Nephron progenitor cell (in vitro differentiated cells): ENCODE data around the gene SLC38A11.
"Not testable (repeated sequence)": the region's sequence is repeated elsewhere in the genome, so short reads cannot be mapped to it uniquely, and the experiment has no call there.

Experiments used
- DNase-seq: peaks from one replicate; pipeline ENCODE4 v3.0.0; 2021
- H3K27ac Mint-ChIP-seq: 2 replicates; pipeline ENCODE4 v1.8.0; 2021; ENCODE audit warnings: mild to moderate bottlenecking, moderate library complexity, mixed read lengths
- H3K27me3 Mint-ChIP-seq: 2 replicates; pipeline ENCODE4 v1.8.0; 2021; ENCODE audit warnings: mild to moderate bottlenecking, low read depth, mixed read lengths; ENCODE audit not compliant: poor library complexity
- H3K36me3 Mint-ChIP-seq: 2 replicates; pipeline ENCODE4 v1.8.0; 2021; ENCODE audit warnings: low read depth, mixed read lengths
- H3K4me1 Mint-ChIP-seq: 2 replicates; pipeline ENCODE4 v1.8.0; 2021; ENCODE audit warnings: mixed read lengths
- H3K4me3 Mint-ChIP-seq: 2 replicates; pipeline ENCODE4 v1.8.0; 2021; ENCODE audit warnings: mild to moderate bottlenecking, moderate library complexity, mixed read lengths
- H3K9me3 Mint-ChIP-seq: 2 replicates; pipeline ENCODE4 v1.8.0; 2021; ENCODE audit warnings: mild to moderate bottlenecking, moderate library complexity, mixed read lengths
- CTCF ChIP-seq: fragments of 200-600 bp; sonication (generic); IDR thresholded peaks from 2 replicates; pipeline ENCODE4 v1.5.0; 2021; ENCODE audit warnings: antibody characterized with exemption

SLC38A11 gene

DNA sequence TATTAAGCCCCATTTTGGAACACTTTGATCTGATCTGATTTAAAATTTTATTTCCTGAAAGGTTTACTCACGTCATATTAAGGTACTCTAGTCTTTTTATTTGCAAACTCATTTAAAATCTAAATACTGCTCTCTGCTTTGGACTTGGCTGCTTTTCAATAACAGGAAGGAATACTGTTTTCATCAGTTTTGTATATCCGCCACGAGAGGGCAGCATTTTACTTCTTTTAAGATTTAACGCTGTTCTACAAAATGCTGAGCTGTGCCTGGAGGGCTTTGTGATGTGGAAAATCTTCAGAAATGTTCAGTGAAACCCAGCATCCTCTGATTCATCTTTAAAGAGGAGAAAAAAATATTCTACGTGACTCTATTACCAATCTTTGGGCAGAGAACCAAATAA, 37.5 kb upstream of the SLC38A11 start:
- peak; percentile 50 for DNase-seq
- peak; percentile 52 for TF ChIP-seq CTCF
- H3K4me3 Mint-ChIP-seq, result no peak overlapping the region
- peaks cover 5% of the 10 kb centered on the region for H3K27me3 Mint-ChIP-seq
- no peaks in the 10 kb centered on the region for H3K36me3 Mint-ChIP-seq
- H3K9me3 Mint-ChIP-seq, result peaks cover 6% of the 10 kb centered on the region
- H3K4me1 Mint-ChIP-seq, result peaks cover 8% of the 10 kb centered on the region
- no peak overlapping the region for H3K27ac Mint-ChIP-seq

- H3K27ac Mint-ChIP-seq, H3K4me3 Mint-ChIP-seq, H3K9me3 Mint-ChIP-seq, H3K27me3 Mint-ChIP-seq, H3K36me3 Mint-ChIP-seq, H3K4me1 Mint-ChIP-seq, DNase-seq: not testable (repeated sequence)
These were observed 36.7 kb upstream of the SLC38A11 start for GRCh38 chr2:164992093-164992454.

DNA sequence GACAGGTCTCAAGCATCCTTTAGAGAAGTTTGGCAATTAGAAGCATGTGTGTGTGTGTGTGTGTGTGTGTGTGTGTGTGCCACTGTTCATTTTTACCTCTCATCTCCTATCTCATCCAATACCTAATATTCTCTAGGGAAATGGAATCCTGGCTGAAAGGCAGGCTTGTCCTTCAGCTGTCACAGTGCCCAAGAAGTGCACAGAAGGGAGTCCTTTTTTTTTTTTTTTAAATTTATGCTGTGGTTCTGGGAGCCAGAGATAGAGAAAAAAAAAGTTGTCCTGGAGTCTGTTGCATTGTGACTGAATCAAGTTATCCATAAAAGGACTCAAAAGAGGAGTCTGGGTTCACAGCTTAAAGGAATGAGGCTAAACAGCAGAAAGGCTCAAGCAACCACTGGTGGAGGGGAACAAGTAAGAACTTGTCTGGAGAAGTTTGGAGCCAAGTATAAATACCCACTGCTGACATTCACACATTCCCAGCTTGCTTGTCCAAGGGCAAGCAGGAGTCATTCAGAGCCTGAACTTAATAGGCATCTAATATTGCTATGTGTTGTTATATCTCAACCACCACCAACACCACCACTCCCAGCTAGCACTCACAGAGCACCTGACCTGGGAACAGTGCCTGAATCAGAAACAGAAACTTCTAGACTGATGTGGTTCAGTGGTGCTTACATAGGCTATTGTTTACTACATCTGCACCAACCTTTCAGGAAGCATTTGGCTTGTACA, 36.2 kb upstream of the SLC38A11 start:
- not testable (repeated sequence) for H3K27ac Mint-ChIP-seq, DNase-seq, H3K27me3 Mint-ChIP-seq, H3K36me3 Mint-ChIP-seq, H3K4me3 Mint-ChIP-seq, H3K9me3 Mint-ChIP-seq, H3K4me1 Mint-ChIP-seq

GRCh38 chr2:164990953-164991352, 35.6 kb upstream of the SLC38A11 start:
- H3K4me1 Mint-ChIP-seq, H3K27me3 Mint-ChIP-seq, H3K27ac Mint-ChIP-seq, DNase-seq, H3K4me3 Mint-ChIP-seq, H3K9me3 Mint-ChIP-seq, H3K36me3 Mint-ChIP-seq: not testable (repeated sequence)

DNA sequence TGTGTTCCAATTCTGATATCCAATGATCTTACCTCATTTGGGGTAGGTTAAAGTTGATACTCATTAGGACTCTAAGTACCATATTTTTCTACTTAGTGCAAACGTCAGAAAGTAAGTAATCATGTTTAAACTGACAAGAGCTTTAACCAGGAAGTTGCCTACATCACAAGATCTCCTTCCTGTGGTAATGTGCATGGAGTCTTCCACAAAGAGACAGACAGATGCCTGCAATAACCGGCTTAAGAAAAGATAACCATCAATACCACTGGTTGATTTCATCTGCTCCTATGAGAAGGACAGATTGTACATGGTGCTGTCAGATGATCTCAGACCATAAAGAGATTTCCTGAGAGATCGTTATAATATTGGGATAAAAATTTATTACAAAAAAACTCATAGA, 33.5 kb upstream of the SLC38A11 start:
- not testable (repeated sequence) for H3K4me1 Mint-ChIP-seq, DNase-seq

DNA sequence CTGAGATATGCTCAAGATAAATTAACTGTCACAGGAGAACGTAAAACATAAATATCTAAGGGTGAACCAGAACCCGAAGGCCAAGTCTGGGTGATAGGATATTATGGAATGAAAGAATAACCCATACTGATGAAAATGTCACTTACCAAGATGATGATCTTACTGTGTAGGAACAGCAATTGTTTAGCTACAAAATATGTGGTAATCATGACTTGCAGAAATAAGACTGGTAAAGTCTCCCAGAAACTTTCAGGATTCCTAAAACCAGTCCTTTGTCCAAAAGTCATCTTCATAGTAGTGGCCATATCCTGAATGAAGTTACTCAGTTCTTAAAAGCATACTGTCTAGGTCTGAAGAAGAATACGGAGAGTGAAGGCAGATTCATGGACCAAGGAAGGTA, 30.7 kb upstream of the SLC38A11 start:
- not testable (repeated sequence) for DNase-seq, H3K9me3 Mint-ChIP-seq, H3K36me3 Mint-ChIP-seq, H3K27me3 Mint-ChIP-seq, H3K27ac Mint-ChIP-seq, H3K4me1 Mint-ChIP-seq, H3K4me3 Mint-ChIP-seq

More for the DNA sequence above, 33.5 kb upstream of the SLC38A11 start:
- not testable (repeated sequence) for H3K27ac Mint-ChIP-seq, H3K9me3 Mint-ChIP-seq, H3K4me3 Mint-ChIP-seq, H3K27me3 Mint-ChIP-seq, H3K36me3 Mint-ChIP-seq

- no peak overlapping the region for H3K4me3 Mint-ChIP-seq
- H3K4me1 Mint-ChIP-seq, result no peaks in the 10 kb centered on the region
- peaks cover 3% of the 10 kb centered on the region for H3K27me3 Mint-ChIP-seq
- H3K9me3 Mint-ChIP-seq, result no peaks in the 10 kb centered on the region
- no peak overlapping the region for H3K27ac Mint-ChIP-seq
- no peak for TF ChIP-seq CTCF
- DNase-seq, result no peak
- no peaks in the 10 kb centered on the region for H3K36me3 Mint-ChIP-seq
These were observed 29.1 kb upstream of the SLC38A11 start for GRCh38 chr2:164984428-164984827.

DNA sequence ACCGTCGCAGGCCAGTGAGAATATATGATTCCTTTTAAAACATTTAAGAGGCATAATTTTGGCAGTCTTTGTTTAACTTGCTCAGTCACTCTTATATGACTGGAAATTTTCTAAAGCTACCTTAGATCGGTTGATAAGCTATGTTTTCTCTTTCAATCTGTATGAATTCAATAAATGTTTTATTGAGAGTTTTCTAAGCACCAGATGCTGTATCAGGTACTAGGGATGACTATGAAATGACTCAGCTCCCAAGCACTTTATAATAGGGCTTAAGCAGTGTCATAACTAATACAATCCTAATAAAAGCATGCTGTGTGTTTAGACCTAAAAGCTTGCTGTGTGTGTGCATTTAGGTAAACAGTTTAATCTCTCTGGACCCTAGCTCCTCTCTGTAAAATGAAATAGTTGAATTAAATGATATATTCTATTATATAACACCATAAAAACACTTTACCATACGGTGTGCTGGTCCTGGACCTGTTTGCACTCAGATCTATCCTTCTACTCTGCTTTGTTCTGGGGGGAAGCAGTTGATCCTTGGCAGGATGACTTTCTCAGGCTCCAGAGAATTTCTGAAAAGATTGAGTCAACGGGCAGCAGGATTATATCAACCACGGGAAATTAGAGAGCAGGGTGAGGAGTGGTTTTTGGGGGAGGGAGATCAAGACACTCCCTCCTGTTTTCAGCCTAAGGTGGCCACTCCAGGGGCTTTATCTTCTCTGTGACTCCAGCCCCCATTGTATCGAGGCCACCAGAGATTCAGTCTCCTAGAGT, 26.1 kb upstream of the SLC38A11 start:
- no peaks in the 10 kb centered on the region for H3K36me3 Mint-ChIP-seq
- H3K4me3 Mint-ChIP-seq, result no peak overlapping the region
- no peaks in the 10 kb centered on the region for H3K4me1 Mint-ChIP-seq
- no peak for DNase-seq
- H3K9me3 Mint-ChIP-seq, result no peaks in the 10 kb centered on the region
- H3K27ac Mint-ChIP-seq, result no peak overlapping the region
- no peaks in the 10 kb centered on the region for H3K27me3 Mint-ChIP-seq
- no peak for TF ChIP-seq CTCF

DNA sequence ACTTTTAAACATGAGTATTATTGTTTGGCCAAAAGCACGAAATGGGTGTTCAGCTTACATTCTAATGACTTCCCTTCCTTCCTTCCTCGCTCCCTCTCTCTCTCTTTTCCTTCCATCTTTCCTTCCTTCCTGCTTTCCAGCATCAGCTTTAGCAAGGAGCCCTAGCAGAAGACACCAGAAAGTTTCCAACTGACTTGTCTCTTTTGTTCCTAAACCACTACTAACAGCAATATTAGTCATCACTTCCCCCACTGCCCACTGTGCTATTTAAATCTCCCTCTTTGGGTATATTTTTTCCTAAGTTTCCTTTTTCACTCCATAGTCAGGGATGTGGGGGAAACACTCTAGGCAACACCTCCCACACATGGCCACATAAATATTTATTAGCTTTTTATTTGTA, 25.4 kb upstream of the SLC38A11 start:
- H3K4me1 Mint-ChIP-seq, H3K27ac Mint-ChIP-seq, H3K36me3 Mint-ChIP-seq, H3K27me3 Mint-ChIP-seq, H3K4me3 Mint-ChIP-seq, H3K9me3 Mint-ChIP-seq, DNase-seq: not testable (repeated sequence)
